Fibroblast of pulmonary artery (primary cell): ENCODE measurements around the gene ASTN1.

ENCODE experiments used
- DNase-seq: peaks from one replicate; pipeline ENCODE4 v3.0.0-alpha.2; 2010; ENCODE audit warnings: low read depth
- H3K4me3 ChIP-seq: replicated peaks from 2 replicates; pipeline ENCODE4 v1.5.1; 2011; ENCODE audit warnings: low read depth, mild to moderate bottlenecking, control low read depth, low read length, moderate library complexity
- CTCF ChIP-seq: IDR thresholded peaks from 2 replicates; pipeline ENCODE4 v1.5.1; 2011; ENCODE audit warnings: mild to moderate bottlenecking, control low read depth, low read length, inconsistent platforms; ENCODE audit errors: missing control alignments

The ASTN1 gene

GRCh38 chr1:176841238-176841637, 323.3 kb downstream of the ASTN1 start:
- no peak for TF ChIP-seq CTCF
- no peak overlapping the region for H3K4me3 ChIP-seq
- DNase-seq, result no peak

- no peak for TF ChIP-seq CTCF
- no peak overlapping the region for H3K4me3 ChIP-seq
- no peak for DNase-seq
Observed at GRCh38 chr1:176839216-176839615, 325.3 kb downstream of the ASTN1 start.

GRCh38 chr1:176838276-176838995, 326.1 kb downstream of the ASTN1 start:
- H3K4me3 ChIP-seq, result no peak overlapping the region
- no peak for DNase-seq
- no peak for TF ChIP-seq CTCF

GRCh38 chr1:176837708-176838107, 326.8 kb downstream of the ASTN1 start:
- H3K4me3 ChIP-seq, result no peak overlapping the region
- no peak for TF ChIP-seq CTCF
- DNase-seq, result no peak

GRCh38 chr1:176831150-176831549, 333.4 kb downstream of the ASTN1 start:
- DNase-seq, result no peak
- no peak overlapping the region for H3K4me3 ChIP-seq
- TF ChIP-seq CTCF, result no peak

GRCh38 chr1:176829261-176829660, 335.3 kb downstream of the ASTN1 start:
- DNase-seq, result no peak
- TF ChIP-seq CTCF, result no peak

GRCh38 chr1:176826265-176826664, 338.2 kb downstream of the ASTN1 start:
- no peak overlapping the region for H3K4me3 ChIP-seq
- DNase-seq, result no peak

More at GRCh38 chr1:176829261-176829660, 335.3 kb downstream of the ASTN1 start:
- no peak overlapping the region for H3K4me3 ChIP-seq

More at GRCh38 chr1:176826265-176826664, 338.2 kb downstream of the ASTN1 start:
- TF ChIP-seq CTCF, result no peak
